Fibroblast of skin of back (primary cell): ENCODE measurements around the gene ALDH1L1.
A peak's percentile ranks its signal among the peaks of the same experiment; 100 is the strongest.

Source experiments
- DNase-seq: peaks from one replicate; pipeline ENCODE4 v3.0.0-alpha.2; 2013

The ALDH1L1 gene

DNA sequence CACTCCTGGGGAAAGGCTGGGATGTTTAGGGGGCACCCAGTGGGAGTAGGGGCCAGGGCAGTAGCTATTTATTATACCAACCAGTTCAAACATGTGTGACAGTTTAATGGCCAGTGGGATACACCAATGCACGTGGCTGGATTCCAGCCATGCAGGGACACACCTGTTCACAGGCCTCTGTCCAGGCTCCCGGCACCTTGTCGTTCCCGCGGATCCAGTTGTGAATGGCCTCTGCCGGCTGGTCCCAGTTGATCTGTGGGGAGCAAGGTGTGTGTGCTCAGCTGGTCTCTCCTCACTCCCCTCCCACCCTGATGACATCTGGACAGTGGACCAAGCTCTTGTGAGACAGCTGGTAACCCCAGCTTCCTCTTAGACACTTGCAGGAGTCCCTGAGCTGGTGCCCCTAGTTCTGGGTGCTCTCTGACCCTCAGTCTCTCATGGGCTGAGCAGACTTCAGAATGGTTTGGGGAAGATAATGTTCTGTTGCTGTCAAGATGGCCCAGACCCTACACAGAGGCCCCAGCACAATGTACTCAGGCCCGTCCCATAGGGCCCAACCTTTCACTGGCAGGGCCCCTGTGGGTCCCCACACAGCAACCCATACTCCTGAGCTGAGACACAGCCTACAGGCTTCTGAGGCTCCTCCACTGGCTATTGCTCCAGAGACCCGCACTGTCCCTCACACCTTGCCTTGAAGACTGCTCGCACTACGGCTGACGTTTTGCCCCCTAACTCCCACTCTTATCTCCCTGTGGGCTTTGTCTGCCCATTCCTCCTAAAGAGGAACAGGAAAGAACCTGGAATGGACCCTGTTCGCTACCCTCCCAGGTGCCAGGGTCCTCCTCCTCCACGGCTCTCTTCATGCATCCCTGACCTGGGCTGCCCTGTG lies 25.8 kb downstream of the ALDH1L1 start:
- no peak for DNase-seq

DNA sequence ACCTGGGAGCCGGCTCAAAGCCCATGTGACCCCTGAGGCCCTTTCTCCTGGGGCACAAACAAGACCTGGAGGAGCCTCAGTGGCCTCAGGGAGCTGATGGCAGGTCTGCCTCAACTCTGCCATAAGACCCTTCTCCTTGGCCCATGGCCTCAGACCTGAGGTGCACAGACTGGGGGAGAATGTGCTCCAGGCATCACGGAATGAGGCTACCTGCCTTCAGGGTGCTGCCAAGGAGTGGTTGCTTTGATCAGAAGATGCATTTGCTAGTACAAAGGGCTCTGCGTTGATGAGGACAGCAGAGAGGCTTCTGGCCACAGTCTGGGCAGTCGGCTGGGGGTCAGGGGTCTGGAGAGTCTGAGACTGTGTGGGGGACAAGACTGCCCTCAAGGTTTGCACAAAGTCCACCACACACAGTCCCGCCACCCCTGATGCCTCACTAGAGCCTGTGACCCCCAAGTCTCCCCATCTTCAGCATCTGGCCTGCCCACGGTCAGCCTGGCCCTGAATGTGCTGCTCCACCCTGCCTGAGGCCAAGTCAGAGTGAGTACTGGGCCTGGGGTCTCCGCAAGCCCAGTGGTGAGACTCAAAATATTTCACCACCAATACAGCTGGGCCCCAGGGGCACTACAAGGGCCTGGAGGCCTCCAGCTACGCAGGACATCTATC lies 26.6 kb downstream of the ALDH1L1 start:
- DNase-seq = no peak

DNA sequence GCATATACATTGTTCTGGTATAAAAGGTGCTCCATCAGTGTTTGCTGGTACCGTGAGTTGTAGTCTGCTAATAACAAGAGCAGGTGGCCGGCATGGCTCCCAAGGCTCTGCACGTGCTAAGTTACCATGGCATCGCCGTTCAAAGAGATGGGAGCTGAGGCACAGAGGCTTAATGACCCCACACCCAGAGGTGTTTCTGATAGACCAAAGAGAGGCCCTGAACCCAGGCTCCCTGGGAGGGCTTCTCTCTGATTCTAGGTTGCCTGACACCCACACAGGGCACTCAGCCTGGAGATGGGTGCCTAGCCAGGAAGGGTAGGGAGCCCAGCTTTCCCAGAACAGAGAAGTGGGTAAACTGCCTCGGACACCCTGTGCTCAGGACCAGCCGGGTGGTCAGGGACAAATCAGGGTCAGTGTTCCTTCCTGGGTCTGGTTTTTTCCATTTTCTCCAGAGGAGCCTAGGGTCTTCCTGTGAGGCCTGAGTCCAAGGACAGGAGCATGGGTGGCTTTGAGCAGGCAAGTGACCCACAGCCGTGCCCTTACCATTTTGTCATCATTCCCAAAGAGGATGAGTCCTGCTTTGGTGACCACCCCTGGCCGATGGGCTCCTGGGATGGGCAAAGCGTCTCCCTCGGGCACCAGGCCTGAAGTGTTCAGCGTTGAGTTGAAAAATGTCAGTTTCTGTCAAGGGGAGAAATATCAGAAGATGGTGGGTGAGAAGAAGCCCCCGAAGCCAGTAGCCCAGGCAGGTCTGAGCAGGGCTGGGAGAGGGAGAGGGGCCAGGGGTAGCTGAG lies 27.3 kb downstream of the ALDH1L1 start:
- DNase-seq = no peak

- DNase-seq = no peak
Measured at GRCh38 chr3:126152458-126152857, 27.9 kb downstream of the ALDH1L1 start.

GRCh38 chr3:126151562-126152302 lies 28.7 kb downstream of the ALDH1L1 start:
- no peak for DNase-seq

- DNase-seq = no peak
Measured at GRCh38 chr3:126149960-126150515, 30.3 kb downstream of the ALDH1L1 start.

GRCh38 chr3:126149256-126149902 lies 31.0 kb downstream of the ALDH1L1 start:
- DNase-seq = no peak

DNA sequence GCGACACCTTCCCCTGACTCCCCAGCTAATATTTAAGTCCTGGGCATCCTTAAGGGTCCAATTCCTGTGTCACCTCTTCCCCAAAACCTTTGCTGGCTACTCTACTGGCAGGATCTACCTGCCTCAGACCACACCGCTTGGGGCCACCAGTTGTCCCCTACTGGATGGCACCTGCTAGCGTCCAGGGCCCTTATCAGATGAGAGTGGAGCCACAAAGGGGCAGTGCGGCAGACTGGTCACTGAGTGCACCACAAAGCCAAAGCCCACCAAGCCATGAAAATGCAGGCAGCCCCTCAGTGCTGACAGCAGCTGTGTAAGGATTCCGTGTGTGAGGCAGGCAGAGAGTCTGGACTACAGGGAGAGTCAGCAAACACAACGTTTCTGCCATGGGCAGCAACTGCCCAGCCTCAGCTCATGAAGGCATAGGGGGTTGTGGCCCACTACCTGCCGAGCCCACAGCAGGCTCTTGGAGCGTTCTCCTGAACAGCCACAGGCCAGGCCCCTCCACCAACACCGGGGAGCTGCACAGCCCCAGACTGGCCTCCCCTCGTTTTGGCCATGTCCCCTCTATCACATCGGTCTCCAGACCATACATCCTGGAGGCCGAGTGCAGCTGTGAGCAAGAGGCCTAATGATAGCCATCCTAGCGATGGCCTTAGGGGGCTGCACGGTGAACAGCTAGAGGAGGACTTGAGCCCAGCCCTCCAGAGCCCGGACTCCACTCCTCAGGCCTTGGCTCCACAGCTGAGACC lies 32.3 kb downstream of the ALDH1L1 start:
- no peak for DNase-seq

GRCh38 chr3:126147147-126147931 lies 33.0 kb downstream of the ALDH1L1 start:
- no peak for DNase-seq

- no peak for DNase-seq
Measured at GRCh38 chr3:126146525-126147146, 33.8 kb downstream of the ALDH1L1 start.

- no peak for DNase-seq
Measured at GRCh38 chr3:126146034-126146433, 34.4 kb downstream of the ALDH1L1 start.

- DNase-seq = no peak
Measured at GRCh38 chr3:126142652-126143051, 37.7 kb downstream of the ALDH1L1 start.

- no peak for DNase-seq
Measured at GRCh38 chr3:126137490-126138130, 42.8 kb downstream of the ALDH1L1 start.

DNA sequence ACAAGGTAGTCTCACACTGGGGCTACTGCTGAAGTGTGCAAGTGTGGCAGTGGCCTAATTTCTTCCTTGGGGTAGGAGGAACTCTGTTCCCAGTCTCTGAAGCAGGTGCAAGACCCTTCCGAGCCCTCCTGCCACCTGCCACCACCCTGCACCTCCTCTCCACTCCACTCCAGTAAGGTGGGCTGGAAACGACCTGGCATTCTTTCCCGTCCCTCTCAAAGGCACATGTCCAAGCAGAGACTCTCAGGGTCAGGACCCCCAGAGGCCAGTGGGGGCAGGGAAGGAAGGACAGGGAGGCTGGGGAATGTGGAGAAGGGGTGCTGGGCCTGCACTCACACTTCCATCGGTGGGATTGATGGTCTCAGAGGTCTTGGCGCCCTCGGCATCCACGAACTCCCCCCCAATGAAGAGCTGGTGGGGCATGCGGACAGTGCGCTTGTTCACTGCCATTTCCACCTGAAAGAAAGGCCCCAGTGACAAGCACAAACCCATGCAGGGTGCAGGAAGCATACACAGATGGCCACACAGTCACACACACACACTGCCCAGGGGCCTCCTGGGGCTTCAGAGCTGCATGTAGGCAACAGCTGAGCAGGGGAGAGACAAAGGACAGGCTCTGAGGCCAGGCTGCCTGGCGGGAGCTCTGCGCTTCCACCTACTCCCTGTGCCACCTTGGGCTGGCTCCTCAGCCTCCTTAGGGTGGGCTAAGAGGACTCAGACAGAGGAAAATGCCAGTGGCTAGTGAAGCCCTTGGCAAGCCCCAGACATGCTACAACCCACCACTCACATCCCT lies 43.8 kb downstream of the ALDH1L1 start:
- no peak for DNase-seq

GRCh38 chr3:126135406-126136076 lies 44.8 kb downstream of the ALDH1L1 start:
- no peak for DNase-seq

- no peak for DNase-seq
Measured at GRCh38 chr3:126135071-126135405, 45.3 kb downstream of the ALDH1L1 start.

DNA sequence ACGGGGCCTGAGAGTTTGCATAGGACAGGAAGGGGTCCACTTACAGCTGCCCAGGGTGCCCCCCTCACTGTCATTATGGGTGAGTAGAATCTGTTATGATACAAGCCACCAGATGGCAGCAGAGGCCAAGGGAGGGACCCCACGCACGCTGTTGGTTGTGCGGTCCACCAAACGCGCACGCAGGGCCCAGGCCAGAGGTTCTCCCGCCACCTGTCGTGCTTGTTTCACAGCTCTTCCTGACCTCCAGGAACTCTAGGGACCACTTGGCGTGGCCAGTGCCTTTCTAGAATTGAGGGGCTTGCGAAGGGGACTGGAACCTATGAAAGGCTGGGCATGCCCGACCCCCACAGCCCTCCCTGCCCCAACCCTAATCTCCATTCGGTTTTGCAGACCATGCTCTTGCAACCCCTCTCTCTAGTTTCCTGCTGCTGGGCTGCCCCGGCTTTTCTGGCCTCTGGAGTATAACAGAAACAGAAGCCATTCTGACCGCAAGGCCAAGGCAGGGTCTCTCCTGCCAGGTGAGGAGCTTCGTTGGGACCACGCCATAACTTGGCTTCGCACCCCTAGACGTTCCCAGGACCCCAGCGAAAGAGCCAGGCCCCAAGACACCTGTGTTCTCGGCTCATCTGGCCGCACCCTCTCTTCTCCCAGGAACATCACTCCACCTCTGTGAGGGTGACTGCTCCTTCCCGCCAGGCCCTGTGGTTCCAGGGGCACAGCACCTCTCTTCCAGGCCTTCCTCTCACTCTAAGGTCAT lies 46.0 kb downstream of the ALDH1L1 start:
- peak; percentile 45 for DNase-seq
